Stimulated activated CD8-positive, alpha-beta memory T cell treated with anti-CD3 and anti-CD28 coated beads, Interleukin-4, amount 100 ng/mL, for 4 hours (primary cell): ENCODE results near the gene XRCC6.
"Not testable (repeated sequence)": the region's sequence is repeated elsewhere in the genome, so short reads cannot be mapped to it uniquely, and the experiment has no call there.

Experiments used
- DNase-seq, 2 donors: peaks; one replicate each; pipeline ENCODE4 v3.0.0-alpha.2; 2020; ENCODE audit warnings: low read depth in 2 of 2, low spot score in 1 of 2

The XRCC6 gene

DNA sequence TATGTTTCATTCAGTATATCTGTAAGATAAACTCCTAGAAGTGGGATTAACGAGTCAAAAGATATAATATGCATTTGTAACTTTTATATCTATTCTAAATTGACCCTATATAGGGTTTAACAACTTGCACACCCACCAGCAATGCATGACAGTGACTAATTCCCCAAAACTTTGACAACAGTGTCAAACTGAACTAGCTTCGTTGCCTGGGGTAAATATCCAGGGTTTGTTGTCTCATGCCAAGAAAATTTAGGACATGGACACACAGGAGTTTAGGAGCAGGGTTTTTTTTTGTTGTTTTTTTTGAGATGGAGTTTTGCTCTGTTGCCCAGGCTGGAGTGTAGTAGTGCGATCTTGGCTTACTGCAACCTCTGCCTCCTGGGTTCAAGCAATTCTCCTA, 62.5 kb downstream of the XRCC6 start:
- no peak for DNase-seq

DNA sequence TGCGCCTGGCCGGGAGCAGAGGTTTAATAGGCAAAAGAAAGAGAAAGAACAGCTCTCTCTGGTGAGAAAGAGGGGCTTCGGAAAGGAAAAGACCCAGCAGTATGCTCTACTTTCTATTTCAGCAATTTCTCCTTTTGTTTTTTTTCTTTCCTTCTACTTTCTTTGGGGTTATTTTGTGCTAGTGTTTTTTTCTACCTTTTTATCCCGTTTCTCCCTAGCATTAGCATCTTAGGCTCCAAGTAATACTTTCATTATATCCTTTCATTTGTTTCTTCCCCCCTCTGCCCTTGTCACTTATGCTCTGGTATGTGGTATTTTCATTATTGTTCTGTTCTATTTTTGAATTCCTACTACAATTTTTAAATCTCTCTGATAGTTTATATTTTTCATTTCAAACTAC, 63.1 kb downstream of the XRCC6 start:
- DNase-seq: no peak

DNA sequence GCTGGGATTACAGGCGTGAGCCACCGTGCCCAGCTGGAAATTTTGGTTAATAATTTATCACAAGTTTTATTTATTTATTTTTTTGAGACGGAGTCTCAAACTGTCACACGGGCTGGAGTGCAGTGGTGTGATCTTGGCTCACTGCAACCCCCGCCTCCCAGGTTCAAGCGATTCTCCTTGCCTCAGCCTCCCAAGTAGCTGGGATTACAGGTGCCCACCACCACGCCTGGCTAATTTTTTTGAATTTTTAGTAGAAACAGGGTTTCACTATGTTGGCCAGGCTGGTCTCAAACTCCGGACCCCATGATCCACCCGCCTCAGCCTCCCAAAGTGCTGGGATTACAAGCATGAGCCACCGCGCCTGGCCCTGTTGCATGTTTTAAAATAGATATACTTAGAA, 65.8 kb downstream of the XRCC6 start:
- not testable (repeated sequence) for DNase-seq

DNA sequence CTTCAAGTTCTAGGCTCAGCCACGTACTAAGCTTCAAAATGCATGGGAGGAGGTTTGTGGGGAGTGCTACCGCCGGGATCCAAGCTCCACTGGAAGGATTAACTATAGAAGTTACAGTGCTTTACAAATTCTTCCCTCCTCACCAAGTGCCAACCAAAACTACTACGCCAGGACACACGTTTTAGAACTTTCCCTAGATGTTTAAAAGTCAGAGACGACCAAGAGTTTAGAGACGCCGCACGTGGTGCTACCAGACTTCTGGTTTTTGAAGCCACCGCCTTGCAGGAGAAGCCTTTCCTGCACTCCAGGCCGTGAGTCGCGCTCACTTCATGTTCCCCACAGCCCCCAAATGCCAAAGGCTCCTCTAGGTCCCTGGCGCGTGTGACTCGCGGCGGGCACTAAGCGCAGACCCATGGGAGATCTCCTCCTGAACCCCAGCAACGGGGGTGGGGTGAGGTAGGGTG, 66.8 kb downstream of the XRCC6 start:
- DNase-seq: no peak

DNA sequence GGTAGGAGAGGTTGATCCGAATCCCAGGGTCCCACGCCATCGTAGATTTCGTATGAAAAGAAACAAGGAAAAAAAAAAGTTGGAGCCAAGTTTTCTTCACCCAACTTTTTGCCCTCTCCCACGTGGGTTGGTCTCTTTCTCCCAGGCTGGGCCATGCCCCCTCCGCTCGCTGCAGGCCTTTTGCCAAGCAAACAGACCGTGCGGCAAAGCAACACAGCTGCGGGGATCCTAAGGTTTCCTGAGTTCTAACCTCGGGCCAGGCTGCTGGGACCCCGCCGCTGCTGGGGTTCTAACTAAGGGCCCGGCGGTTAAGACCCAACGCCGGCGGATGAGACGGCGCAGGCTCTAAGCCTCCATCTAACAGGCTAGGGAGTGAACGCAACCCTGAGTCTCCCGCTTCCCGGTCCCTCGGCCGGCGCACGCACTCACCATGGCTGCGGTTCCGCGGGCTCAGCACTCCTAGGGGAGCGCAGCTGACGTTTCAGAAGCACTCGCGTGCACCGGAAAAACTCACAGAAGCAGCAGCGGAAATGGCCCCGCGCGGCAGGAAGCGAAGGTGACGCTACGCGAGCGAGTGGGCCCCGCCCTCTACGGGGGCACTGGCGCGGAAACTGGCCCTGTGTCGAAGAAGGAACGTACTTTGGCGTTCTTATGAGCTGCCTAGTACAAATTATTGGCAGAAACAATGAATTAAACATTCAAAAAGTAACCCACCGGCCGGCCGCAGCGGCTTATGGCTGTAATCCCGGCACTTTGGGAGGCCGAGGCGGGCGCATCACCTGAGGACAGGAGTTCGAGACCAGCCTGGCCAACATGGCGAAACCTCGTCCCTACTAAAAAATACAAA, 67.5 kb downstream of the XRCC6 start, which contains the start of gene SNU13:
Gene SNU13, minus strand, starts transcription at position 503 of the 847 bp plus-strand sequence. Its CDS starts 71 bp downstream, at position 432.
- peak; percentile 83 to 84 for DNase-seq

DNA sequence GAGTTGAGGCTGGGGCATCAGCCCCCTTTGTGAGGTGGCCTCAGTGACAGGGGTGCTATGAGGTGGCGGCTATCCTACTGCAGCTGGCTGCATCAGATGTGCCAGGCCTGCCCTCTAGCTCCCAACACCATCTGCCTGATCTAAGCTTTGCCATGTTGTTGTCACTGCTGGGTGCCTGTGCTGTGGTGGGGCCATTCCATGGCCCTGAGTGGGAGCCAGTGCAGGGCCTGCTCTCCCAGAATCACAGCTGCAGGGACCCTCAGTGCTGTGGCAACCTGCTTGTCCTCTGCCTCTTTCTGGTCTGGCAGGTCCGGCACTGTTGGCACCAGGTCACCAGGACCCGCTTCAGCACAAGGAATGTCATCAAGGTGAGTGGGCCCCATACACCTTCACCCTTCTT, 69.4 kb downstream of the XRCC6 start:
- DNase-seq: no peak

DNA sequence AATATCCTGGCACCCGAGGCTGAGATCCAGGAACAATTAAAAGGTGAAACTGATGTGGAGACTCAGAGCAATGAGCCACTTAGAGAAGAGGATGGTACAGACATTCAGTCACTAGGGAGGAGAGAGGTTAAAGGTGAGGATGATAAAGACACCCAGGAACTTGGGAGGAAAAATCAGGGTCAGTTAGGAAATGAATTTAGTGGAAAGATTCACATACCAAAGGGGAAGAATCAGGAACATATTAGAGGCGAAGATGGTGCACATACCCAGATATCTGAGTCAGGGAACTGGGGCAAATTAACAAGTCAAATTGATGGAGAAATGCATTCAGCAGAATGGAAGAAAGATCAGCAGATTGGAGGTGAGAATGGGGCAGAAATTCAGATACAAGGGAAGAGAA, 74.1 kb downstream of the XRCC6 start:
- DNase-seq: no peak

DNA sequence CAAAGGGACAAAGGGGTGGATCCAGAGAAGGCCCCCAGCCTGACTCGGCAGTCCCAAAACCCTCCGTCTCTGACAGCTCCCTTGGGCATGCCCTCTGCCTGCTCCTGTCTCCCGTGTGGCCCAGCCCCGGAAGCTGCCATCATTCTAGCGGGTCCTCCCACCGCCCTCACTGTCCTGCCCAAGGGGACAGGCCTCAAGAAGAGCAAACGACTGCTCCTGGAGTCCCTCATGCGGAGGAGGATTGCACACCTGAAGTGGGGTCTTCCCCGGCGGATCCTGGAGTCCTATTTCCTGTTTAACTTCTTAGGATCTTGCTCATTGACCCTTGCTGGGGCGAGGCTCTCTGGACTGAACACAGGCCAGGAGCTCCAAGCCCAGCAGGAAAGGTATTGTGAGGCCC, 75.6 kb downstream of the XRCC6 start:
- DNase-seq: no peak

DNA sequence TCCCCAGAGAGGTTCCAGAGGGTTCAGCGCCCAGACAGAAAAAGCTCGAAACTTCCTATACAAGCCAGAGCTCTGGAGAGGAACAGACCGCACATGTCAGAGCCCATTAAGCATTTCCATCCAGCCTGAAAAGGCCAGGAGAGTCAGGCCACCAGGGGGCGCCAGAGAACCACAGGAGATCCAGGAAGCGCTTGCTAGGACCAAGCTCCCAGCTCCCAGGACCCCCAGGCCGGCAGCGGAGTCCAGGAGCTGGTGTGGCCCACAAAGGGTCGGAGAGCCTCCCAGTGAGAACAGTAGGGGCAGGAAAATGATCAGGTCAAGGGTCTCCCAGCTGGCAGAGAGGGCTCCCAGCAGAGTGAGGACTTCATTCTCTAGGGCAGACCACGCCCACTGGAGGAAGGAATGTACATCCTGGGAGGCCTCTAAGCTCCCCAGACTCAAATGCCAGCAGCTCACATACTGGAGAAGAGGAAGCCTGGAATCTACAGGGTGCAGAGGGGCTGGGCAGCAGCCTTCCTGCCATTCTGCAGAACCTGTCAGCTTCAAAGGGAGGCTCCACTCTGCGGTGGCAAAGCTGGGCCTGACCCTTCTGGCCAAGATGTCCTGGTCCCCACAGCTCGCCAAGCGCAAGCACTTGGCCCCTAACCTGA, 76.2 kb downstream of the XRCC6 start:
- DNase-seq: peak; percentile 79 to 98

DNA sequence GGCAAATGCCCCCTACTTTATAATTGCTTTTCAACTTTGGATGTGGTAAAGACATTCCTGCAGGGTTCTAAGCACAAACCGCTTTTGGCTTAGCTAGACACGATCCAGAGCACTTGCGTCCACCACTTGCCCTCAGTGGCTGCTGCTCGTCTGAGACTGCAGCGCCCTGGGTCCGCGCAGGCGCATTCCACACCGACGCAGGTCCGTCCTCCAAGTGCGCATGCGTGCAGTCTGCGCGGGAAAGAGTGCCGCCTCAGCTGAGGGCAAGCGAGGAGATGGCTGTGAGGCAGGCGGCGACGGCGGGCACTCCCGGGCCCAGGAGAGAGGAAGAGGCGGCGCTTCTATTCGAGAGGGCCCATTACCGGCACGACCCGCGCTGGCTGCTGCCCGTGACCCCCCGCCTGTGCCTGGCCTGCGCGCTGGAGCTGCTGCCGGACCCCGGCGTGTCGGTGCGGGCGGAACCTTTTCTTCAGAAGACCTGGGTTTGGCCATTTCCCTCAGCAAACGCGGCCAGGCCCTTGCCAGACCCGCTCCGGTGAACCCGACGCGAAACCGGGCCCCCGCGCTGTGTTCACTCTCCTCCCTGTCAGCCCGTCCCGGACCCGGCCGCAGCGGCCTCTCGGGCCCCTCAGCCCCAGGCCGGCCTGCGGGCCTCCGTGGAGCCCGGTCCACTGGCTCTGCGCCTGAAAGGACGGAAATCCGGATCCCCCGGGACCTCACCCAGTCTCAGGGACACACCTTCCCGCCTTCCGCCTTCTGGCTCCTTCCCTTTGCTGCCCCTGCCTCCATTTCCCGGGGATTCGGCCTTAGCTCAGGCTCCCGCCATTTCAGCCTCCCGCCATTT, 78.4 kb downstream of the XRCC6 start, which contains the start of gene MEI1:
Gene MEI1, plus strand, starts transcription at position 240 of the 844 bp plus-strand sequence. Its CDS starts 36 bp downstream, at position 276.
- peak; percentile 74 to 79 for DNase-seq

DNA sequence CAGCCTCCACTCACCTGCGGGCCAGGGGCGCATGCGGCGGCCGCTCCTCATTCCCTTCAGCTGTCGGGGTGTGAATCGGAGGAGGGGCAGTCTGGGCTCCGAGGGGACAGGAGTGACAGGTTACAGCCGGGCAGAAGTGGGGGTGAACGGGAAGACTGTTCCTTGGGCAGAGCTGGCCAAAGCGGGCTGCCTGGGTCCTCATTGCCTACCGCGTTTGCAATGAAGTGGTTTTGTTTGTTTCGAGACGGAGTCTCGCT, 78.9 kb downstream of the XRCC6 start:
- no peak for DNase-seq

DNA sequence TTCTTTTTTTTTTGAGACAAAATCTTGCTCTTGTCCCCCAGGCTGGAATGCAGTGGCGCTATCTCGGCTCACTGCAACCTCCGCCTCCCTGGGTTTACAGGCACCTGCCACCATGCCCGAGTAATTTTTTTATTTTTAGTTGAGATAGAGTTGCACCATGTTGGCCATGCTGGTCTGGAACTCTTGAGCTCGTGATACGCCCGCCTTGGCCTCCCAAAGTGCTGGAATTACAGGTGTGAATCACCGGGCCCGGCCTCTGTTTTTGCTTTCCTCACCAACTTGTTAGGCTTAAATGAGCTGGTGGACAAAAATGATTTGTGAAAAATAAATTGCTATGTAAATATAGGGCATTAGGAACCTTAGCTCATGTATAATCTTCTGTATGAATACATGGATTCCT, 81.7 kb downstream of the XRCC6 start:
- DNase-seq: no peak

DNA sequence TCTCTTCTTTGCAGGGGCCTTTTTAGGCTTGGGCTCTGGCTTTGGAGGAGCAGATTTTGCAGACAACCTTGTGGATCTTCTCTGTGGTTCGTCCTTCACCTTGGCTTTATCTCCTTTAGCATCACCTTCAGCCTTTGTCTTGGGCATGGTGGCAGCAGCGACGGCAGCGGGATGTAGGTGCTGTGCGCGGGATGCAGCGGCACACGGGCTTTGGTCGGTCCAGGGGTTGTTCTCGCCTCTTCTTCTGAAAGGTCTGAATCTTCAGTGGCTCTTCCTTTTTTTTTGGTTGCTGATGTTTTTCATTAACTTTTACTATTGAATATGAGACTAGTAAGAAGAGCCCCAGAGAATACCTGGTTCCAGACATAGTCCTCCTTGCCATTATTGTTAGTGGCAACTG, 88.2 kb downstream of the XRCC6 start:
- DNase-seq: no peak

DNA sequence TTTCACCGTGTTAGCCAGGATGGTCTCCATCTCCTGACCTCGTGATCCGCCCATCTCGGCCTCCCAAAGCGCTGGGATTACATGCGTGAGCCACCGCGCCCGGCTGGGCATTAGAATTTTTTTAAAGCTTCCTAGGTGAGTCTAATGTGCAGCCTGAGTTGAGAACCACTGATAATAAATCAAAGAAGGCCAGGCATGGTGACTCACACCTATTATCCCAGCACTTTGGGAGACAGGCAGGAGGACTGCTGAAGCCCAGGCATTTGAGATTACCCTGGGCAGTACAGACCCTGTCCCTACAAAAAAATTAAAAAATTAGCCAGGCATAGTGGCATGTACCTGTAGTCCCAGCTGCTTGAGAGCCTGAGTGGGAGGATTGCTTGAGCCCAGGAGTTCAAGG, 91.9 kb downstream of the XRCC6 start:
- no peak for DNase-seq
